Measurements from ENCODE around the gene ETFBKMT.
"Not testable (repeated sequence)": the region's sequence is repeated elsewhere in the genome, so short reads cannot be mapped to it uniquely, and the experiment has no call there.

The ETFBKMT gene

GRCh38 chr12:31689921-31690320 is 30.4 kb downstream of the ETFBKMT start:
- not testable (repeated sequence) for ATAC-seq
- TF ChIP-seq ZNF8 (CRISPR knock-in tag; IDR thresholded peaks at IDR 0.05) = peak; percentile 87

DNA sequence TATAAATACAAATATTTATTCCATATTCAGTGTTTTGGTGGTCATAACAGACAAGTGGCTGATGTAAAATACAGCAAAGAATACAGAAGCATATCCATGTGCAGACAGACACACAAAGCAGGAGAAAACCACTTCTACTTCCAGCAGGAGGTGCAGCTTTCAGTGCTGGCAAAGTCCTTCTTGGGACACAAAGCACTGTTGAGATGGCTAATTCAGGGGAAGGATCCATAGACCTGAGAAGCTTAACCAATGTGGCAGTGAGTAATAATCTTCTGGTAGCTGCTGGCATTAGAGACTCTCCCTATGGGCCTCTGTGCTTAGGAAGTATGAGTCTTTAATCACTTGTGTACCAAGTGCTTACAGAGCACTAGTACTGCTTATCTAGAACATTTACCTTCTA is 42.6 kb downstream of the ETFBKMT start:
- TF ChIP-seq ARNTL (CRISPR knock-in tag; IDR thresholded peaks at IDR 0.05; ENCODE audit: borderline replicate concordance, low read depth) (no peak), ZFP3 (CRISPR knock-in tag; IDR thresholded peaks at IDR 0.05) (no peak), TCF4 (CRISPR knock-in tag; IDR thresholded peaks at IDR 0.05; ENCODE audit: borderline replicate concordance) (no peak), ZNF565 (CRISPR knock-in tag; conservative IDR thresholded peaks at IDR 0.05; ENCODE audit: low read depth) (no peak), BACH2 (CRISPR knock-in tag; IDR thresholded peaks at IDR 0.05; ENCODE audit: borderline replicate concordance) (no peak), RARB (CRISPR knock-in tag; IDR thresholded peaks at IDR 0.05) (no peak), TOX (CRISPR knock-in tag; IDR thresholded peaks at IDR 0.05; ENCODE audit: borderline replicate concordance) (no peak), SNAI2 (CRISPR knock-in tag; IDR thresholded peaks at IDR 0.05) (no peak)
- 0 out of 3 replicates have a peak, but pooled peaks have one; percentile 24 for ATAC-seq

GRCh38 chr12:31705621-31706020 is 46.1 kb downstream of the ETFBKMT start:
- TF ChIP-seq BACH2 (CRISPR knock-in tag; IDR thresholded peaks at IDR 0.05; ENCODE audit: borderline replicate concordance) (no peak), OSR1 (CRISPR knock-in tag; IDR thresholded peaks at IDR 0.05) (no peak)

GRCh38 chr12:31708118-31708517 is 48.6 kb downstream of the ETFBKMT start:
- not testable (repeated sequence) for ATAC-seq

More at GRCh38 chr12:31705621-31706020, 46.1 kb downstream of the ETFBKMT start:
- ATAC-seq = no peak

DNA sequence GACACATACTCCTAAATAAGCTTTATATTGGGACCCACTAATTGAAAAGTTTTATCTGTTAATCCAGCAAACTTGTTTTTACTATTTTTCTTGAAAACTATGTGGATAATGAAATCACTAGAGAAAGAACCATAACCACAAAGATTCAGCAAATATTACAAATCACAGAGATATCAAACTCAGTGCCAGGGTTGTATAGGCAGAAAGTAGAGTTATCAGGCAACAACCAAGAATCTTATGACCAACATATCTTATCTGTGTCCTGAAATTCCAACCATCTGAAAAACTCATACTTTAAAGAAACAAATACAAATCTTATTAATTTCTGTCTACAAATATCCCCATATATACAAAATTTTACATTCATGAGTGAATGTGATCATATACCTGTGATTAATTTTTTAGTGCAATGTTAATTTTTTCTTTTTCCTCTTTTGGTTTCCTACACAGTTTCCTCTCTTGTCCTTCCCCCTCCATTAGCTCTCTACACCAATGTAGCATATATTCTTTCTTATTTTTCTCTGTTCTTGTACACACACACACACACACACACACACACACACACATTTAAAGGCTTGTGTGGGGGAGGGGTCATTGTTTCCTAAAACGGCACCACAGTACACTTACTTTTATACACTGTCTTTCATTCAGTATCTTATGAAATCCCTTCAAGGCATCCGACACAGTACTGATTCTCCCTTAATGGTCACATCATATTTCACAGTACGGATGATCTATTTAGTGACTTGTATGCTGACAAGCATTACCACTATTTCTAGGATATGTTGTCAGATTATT is 50.7 kb downstream of the ETFBKMT start:
- TF ChIP-seq TOX (CRISPR knock-in tag; IDR thresholded peaks at IDR 0.05; ENCODE audit: borderline replicate concordance) = no peak
- no peak for TF ChIP-seq ISL1 (CRISPR knock-in tag; IDR thresholded peaks at IDR 0.05)
- no peak for TF ChIP-seq ESRRG (CRISPR knock-in tag; IDR thresholded peaks at IDR 0.05)
- TF ChIP-seq, protein P1, sequence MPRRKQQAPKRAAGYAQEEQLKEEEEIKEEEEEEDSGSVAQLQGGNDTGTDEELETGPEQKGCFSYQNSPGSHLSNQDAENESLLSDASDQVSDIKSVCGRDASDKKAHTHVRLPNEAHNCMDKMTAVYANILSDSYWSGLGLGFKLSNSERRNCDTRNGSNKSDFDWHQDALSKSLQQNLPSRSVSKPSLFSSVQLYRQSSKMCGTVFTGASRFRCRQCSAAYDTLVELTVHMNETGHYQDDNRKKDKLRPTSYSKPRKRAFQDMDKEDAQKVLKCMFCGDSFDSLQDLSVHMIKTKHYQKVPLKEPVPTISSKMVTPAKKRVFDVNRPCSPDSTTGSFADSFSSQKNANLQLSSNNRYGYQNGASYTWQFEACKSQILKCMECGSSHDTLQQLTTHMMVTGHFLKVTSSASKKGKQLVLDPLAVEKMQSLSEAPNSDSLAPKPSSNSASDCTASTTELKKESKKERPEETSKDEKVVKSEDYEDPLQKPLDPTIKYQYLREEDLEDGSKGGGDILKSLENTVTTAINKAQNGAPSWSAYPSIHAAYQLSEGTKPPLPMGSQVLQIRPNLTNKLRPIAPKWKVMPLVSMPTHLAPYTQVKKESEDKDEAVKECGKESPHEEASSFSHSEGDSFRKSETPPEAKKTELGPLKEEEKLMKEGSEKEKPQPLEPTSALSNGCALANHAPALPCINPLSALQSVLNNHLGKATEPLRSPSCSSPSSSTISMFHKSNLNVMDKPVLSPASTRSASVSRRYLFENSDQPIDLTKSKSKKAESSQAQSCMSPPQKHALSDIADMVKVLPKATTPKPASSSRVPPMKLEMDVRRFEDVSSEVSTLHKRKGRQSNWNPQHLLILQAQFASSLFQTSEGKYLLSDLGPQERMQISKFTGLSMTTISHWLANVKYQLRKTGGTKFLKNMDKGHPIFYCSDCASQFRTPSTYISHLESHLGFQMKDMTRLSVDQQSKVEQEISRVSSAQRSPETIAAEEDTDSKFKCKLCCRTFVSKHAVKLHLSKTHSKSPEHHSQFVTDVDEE (CRISPR knock-in tag; IDR thresholded peaks at IDR 0.05) = no peak
- no peak for TF ChIP-seq PPARA (CRISPR knock-in tag; IDR thresholded peaks at IDR 0.05; ENCODE audit: borderline replicate concordance)
- TF ChIP-seq ZNF565 (CRISPR knock-in tag; conservative IDR thresholded peaks at IDR 0.05; ENCODE audit: low read depth) = no peak
- no peak for TF ChIP-seq ZC3H10 (CRISPR knock-in tag; IDR thresholded peaks at IDR 0.05)
- no peak for TF ChIP-seq ARNTL (CRISPR knock-in tag; IDR thresholded peaks at IDR 0.05; ENCODE audit: borderline replicate concordance, low read depth)
- TF ChIP-seq CREB5 (CRISPR knock-in tag; IDR thresholded peaks at IDR 0.05; ENCODE audit: low read depth) = no peak
- TF ChIP-seq ZNF8 (CRISPR knock-in tag; IDR thresholded peaks at IDR 0.05) = no peak
- no peak for TF ChIP-seq ZNF70 (CRISPR knock-in tag; IDR thresholded peaks at IDR 0.05)
- no peak for ATAC-seq

- no peak for ATAC-seq
- TF ChIP-seq ARNTL (CRISPR knock-in tag; IDR thresholded peaks at IDR 0.05; ENCODE audit: borderline replicate concordance, low read depth) = no peak
- TF ChIP-seq ZNF8 (CRISPR knock-in tag; IDR thresholded peaks at IDR 0.05) = no peak
- no peak for TF ChIP-seq RARB (CRISPR knock-in tag; IDR thresholded peaks at IDR 0.05)
- no peak for TF ChIP-seq TCF4 (CRISPR knock-in tag; IDR thresholded peaks at IDR 0.05; ENCODE audit: borderline replicate concordance)
- no peak for TF ChIP-seq GLIS3 (CRISPR knock-in tag; IDR thresholded peaks at IDR 0.05)
- TF ChIP-seq, protein P1 (CRISPR knock-in tag; IDR thresholded peaks at IDR 0.05) = no peak
- TF ChIP-seq ZFP3 (CRISPR knock-in tag; IDR thresholded peaks at IDR 0.05) = no peak
- TF ChIP-seq CSDC2 (CRISPR knock-in tag; IDR thresholded peaks at IDR 0.05) = no peak
- TF ChIP-seq, protein P2, sequence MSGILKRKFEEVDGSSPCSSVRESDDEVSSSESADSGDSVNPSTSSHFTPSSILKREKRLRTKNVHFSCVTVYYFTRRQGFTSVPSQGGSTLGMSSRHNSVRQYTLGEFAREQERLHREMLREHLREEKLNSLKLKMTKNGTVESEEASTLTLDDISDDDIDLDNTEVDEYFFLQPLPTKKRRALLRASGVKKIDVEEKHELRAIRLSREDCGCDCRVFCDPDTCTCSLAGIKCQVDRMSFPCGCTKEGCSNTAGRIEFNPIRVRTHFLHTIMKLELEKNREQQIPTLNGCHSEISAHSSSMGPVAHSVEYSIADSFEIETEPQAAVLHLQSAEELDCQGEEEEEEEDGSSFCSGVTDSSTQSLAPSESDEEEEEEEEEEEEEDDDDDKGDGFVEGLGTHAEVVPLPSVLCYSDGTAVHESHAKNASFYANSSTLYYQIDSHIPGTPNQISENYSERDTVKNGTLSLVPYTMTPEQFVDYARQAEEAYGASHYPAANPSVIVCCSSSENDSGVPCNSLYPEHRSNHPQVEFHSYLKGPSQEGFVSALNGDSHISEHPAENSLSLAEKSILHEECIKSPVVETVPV (CRISPR knock-in tag; IDR thresholded peaks at IDR 0.05) = no peak
- TF ChIP-seq ZFP30 (CRISPR knock-in tag; IDR thresholded peaks at IDR 0.05) = no peak
- TF ChIP-seq POU6F1 (CRISPR knock-in tag; IDR thresholded peaks at IDR 0.05; ENCODE audit: borderline replicate concordance, low read depth) = no peak
- TF ChIP-seq PPARA (CRISPR knock-in tag; IDR thresholded peaks at IDR 0.05; ENCODE audit: borderline replicate concordance) = no peak
- no peak for TF ChIP-seq TOX (CRISPR knock-in tag; IDR thresholded peaks at IDR 0.05; ENCODE audit: borderline replicate concordance)
These were observed 53.4 kb downstream of the ETFBKMT start for GRCh38 chr12:31712877-31713276.
